Breast epithelium (tissue), 4 donors: ENCODE data around the gene GAB2. TPM values are rescaled to one million over a fixed set of nuclear protein-coding genes. Genes with fewer than 3 reads are reported as not detected.

Source experiments
- DNase-seq, 2 donors: peaks; one replicate each; pipeline ENCODE4 v3.0.0-alpha.2; 2019; ENCODE audit warnings: low spot score in 2 of 2
- H3K27ac ChIP-seq, 2 donors: fragments of 200-600 bp; sonication (generic) in 1 of 2; one replicate each; pipeline ENCODE4 v1.5.1; 2016 to 2019; ENCODE audit warnings: mild to moderate bottlenecking in 1 of 2
- H3K27me3 ChIP-seq, 2 donors: fragments of 200-600 bp; sonication (generic) in 1 of 2; one replicate each; pipeline versions ENCODE4 v1.5.1 to v1.6.0; 2017 to 2019; ENCODE audit warnings: control low read depth in 1 of 2, mild to moderate bottlenecking in 1 of 2
- H3K36me3 ChIP-seq: fragments of 200-600 bp; one replicate; pipeline ENCODE4 v1.5.1; 2019
- H3K4me1 ChIP-seq, 2 donors: fragments of 200-600 bp; sonication (generic); one replicate each; pipeline ENCODE4 v1.5.1; 2016 to 2019; ENCODE audit warnings: control low read depth in 1 of 2
- H3K4me3 ChIP-seq, 3 donors: fragments of 200-600 bp; sonication (generic); 1 replicate in 2 of 3; 2 replicates in 1 of 3; pipeline ENCODE4 v1.5.1; 2016 to 2019; ENCODE audit warnings: mild to moderate bottlenecking in 3 of 3, moderate library complexity in 2 of 3
- H3K9me3 ChIP-seq, 2 donors: fragments of 200-600 bp; sonication (generic) in 1 of 2; one replicate each; pipeline ENCODE4 v1.5.1; 2016 to 2019; ENCODE audit warnings: control low read depth in 1 of 2
- POLR2A ChIP-seq: fragments of 450-650 bp; IDR thresholded peaks from one replicate; pipeline ENCODE4 v1.6.1; 2016; ENCODE audit warnings: antibody characterized with exemption, mild to moderate bottlenecking, moderate library complexity
- POLR2AphosphoS5 ChIP-seq, 3 donors: sonication (generic); formaldehyde crosslinking; IDR thresholded peaks; one replicate each; pipeline ENCODE4 v1.6.1; 2017; ENCODE audit warnings: antibody characterized with exemption in 3 of 3
- intact Hi-C: fragments of 100-400 bp; cut with DNase I; formaldehyde crosslinking; loops from one replicate; pipeline ENCODE4 v1.15.1; 2023; ENCODE audit warnings: low total_unique reads
- total RNA-seq, 3 donors: library from RNA; depleted of rRNA; stranded (reverse); fragments of >200 nt; gene quantifications; one replicate each; pipeline ENCODE4 v1.1.0, GENCODE V29; 2016
- TF ChIP-seq, protein P1 (sequence below), 3 donors: fragments of 450-650 bp; IDR thresholded peaks; one replicate each; pipeline ENCODE4 v1.5.1; 2016 to 2017; ENCODE audit warnings: antibody characterized with exemption in 3 of 3, mild to moderate bottlenecking in 3 of 3, moderate library complexity in 3 of 3

Gene GAB2
- total RNA-seq, 3 donors from 2014 or later, result 22.9 to 43.8 (median 24.9) TPM

DNA sequence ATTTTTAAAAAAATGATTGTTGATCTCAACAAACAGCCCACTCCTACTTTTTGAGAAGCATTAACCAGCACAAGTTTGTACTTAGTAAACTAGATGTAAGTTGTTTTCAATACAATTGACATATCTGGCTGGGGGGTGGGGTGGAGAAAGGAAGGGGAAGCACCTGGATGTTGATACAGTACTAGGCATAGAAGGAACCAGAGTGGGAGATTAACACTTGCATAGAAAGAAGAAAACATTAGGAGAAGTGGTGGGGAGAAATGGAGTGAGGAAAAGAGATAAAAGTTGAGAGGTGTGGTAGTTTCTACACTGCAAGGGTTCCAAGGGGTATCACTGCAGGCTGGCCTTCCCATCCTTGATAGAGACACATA is 10.6 kb upstream of the GAB2 start:
- Histone ChIP-seq H3K36me3 (no peaks in the 10 kb centered on the region), H3K9me3 (no peaks in the 10 kb centered on the region), H3K27ac (no peak overlapping the region), H3K4me1 (no peaks in the 10 kb centered on the region), H3K4me3 (no peak overlapping the region), H3K27me3 (no peaks in the 10 kb centered on the region)
- TF ChIP-seq POLR2A, result no peak
- TF ChIP-seq POLR2AphosphoS5 (IDR thresholded peaks at IDR 0.05), result no peak
- TF ChIP-seq, protein P1, sequence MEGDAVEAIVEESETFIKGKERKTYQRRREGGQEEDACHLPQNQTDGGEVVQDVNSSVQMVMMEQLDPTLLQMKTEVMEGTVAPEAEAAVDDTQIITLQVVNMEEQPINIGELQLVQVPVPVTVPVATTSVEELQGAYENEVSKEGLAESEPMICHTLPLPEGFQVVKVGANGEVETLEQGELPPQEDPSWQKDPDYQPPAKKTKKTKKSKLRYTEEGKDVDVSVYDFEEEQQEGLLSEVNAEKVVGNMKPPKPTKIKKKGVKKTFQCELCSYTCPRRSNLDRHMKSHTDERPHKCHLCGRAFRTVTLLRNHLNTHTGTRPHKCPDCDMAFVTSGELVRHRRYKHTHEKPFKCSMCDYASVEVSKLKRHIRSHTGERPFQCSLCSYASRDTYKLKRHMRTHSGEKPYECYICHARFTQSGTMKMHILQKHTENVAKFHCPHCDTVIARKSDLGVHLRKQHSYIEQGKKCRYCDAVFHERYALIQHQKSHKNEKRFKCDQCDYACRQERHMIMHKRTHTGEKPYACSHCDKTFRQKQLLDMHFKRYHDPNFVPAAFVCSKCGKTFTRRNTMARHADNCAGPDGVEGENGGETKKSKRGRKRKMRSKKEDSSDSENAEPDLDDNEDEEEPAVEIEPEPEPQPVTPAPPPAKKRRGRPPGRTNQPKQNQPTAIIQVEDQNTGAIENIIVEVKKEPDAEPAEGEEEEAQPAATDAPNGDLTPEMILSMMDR (IDR thresholded peaks at IDR 0.05), result no peak
- intact Hi-C loops, result no loop called here
- no peak for DNase-seq

DNA sequence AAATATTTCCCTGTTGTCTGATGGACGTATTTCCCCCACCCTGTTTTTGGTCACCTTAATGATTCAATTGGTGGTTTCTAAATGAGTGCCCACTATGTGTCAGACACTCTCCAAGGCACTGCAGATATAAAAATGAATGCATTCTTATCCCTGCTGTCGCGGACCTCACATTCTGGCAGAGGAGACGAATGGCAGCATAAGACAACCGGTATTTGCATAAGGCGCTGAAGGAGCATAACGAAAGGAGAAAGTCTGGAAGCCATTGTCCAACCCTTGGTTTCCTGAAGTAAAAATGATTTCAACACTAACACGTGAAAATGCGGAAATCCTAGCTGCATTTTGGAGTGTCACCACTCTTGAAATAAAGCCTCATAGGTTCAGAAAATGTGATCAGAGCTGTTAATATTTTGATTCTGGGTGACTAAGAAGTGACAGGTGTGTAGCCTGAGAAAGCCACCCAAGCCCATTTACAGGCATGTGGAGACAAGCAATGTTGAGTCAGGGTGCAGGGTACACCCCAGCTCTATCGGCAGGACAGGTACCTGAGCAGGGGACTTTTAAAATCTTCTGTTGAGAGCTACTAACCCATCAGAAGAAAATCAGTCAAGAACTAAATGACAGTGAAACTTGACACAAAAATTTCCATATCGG is 10.1 kb upstream of the GAB2 start:
- no peak overlapping the region for H3K27ac ChIP-seq
- intact Hi-C loops, result no loop called here

DNA sequence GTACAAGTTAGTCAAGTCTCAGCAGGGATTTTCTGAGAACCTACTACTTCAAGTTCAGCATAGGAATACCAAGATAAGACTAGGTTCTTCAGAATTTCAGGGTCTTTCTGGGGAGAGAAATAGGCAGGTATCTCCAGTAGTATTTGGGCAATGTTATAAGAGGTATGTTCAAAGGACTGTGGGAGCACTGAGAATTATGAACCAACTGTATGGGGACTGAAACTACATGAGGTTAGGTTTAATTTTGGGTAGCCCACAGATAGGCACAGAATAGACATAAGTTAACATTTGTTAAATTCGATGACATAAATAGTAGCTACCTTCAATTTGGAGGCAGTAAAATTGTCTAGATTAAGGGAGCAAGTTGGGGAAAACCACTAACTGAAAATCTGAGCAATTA is 9.2 kb upstream of the GAB2 start:
- DNase-seq, result no peak
- TF ChIP-seq POLR2A (no peak), POLR2AphosphoS5 (IDR thresholded peaks at IDR 0.05) (no peak)
- TF ChIP-seq, protein P1 (IDR thresholded peaks at IDR 0.05), result no peak
- intact Hi-C loops, result no loop called here
- H3K4me1 ChIP-seq, result no peaks in the 10 kb centered on the region
- H3K36me3 ChIP-seq, result no peaks in the 10 kb centered on the region
- no peaks in the 10 kb centered on the region for H3K9me3 ChIP-seq
- no peak overlapping the region for H3K4me3 ChIP-seq
- no peak overlapping the region for H3K27ac ChIP-seq
- H3K27me3 ChIP-seq, result no peaks in the 10 kb centered on the region

More for the DNA sequence above, 10.1 kb upstream of the GAB2 start:
- Histone ChIP-seq H3K36me3 (no peaks in the 10 kb centered on the region), H3K9me3 (no peaks in the 10 kb centered on the region), H3K27me3 (no peaks in the 10 kb centered on the region), H3K4me1 (no peaks in the 10 kb centered on the region), H3K4me3 (no peak overlapping the region)
- no peak for DNase-seq
- TF ChIP-seq, protein P1 (IDR thresholded peaks at IDR 0.05), result no peak
- TF ChIP-seq POLR2AphosphoS5 (IDR thresholded peaks at IDR 0.05) (no peak), POLR2A (no peak)

DNA sequence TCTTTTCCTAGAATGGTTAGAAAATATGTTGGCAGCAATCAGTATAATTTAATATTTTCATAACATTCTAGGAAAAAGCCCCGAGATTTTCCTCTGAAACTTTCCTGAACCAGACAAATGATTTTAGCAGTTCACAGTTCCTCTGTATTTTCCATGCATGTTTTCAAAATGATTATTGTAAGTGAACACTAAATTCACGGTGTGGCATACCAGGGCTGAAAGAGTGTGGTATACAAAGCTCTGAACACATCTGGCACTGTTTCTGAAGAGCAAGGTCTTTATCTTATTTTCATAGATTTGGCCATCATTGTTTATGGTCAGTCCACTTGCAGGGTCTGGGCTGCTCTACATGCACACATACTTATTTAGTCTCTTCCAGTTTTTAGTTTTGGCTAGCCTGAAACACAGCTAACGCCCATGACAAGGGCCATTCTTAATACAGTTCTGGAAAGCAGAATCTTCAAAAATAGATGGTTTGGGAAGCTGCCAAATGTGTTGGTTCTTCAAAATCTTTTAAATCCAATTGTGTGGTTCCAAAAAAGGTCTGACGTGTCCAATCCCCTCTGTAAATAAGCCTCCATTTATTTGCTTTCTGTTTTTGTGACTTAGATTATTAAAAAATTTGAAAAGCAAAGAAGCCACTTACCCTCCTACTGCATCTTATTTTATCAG is 7.9 kb upstream of the GAB2 start:
- TF ChIP-seq POLR2AphosphoS5 (IDR thresholded peaks at IDR 0.05) (no peak), POLR2A (no peak)
- TF ChIP-seq, protein P1 (IDR thresholded peaks at IDR 0.05), result no peak
- Histone ChIP-seq H3K4me3 (no peak overlapping the region), H3K27me3 (no peaks in the 10 kb centered on the region), H3K9me3 (no peaks in the 10 kb centered on the region), H3K4me1 (no peaks in the 10 kb centered on the region), H3K36me3 (no peaks in the 10 kb centered on the region), H3K27ac (no peak overlapping the region)
- intact Hi-C loops, result no loop called here
- DNase-seq, result no peak
